Stomach (tissue), 9 donors: ENCODE measurements around the gene DENND1B. TPM values are rescaled to one million over a fixed set of nuclear protein-coding genes. Genes with fewer than 3 reads are reported as not detected.

ENCODE experiments used
- DNase-seq, 2 donors: peaks; one replicate each; pipeline versions ENCODE4 v3.0.0 to v3.0.0-alpha.2; 2013 to 2019
- H3K27ac ChIP-seq, 5 donors: fragments of 200-600 bp in 4 of 5; sonication (generic) in 4 of 5; one replicate each; pipeline ENCODE4 v1.5.1; 2013 to 2019; ENCODE audit warnings: mild to moderate bottlenecking in 1 of 5, moderate library complexity in 1 of 5
- H3K27me3 ChIP-seq, 3 donors: fragments of 200-600 bp; sonication (generic); one replicate each; pipeline ENCODE4 v1.5.1; 2017 to 2019; ENCODE audit warnings: mixed run types in 1 of 3
- H3K36me3 ChIP-seq, 4 donors: fragments of 200-600 bp; sonication (generic); 1 replicate in 3 of 4; 2 replicates in 1 of 4; pipeline ENCODE4 v1.5.1; 2016 to 2019
- H3K4me1 ChIP-seq, 4 donors: fragments of 200-600 bp; sonication (generic); one replicate each; pipeline ENCODE4 v1.5.1; 2016 to 2019
- H3K4me3 ChIP-seq, 4 donors: fragments of 200-600 bp; sonication (generic) in 3 of 4; one replicate each; pipeline ENCODE4 v1.5.1; 2016 to 2019; ENCODE audit warnings: mild to moderate bottlenecking in 1 of 4
- H3K9me3 ChIP-seq, 4 donors: fragments of 200-600 bp; sonication (generic); one replicate each; pipeline ENCODE4 v1.5.1; 2016 to 2019
- EP300 ChIP-seq: sonication (generic); formaldehyde crosslinking; IDR thresholded peaks from one replicate; pipeline ENCODE4 v1.6.1; 2017; ENCODE audit warnings: antibody characterized with exemption
- POLR2A ChIP-seq, 4 donors: fragments of 450-650 bp; IDR thresholded peaks; one replicate each; pipeline ENCODE4 v1.6.1; 2016; ENCODE audit warnings: antibody characterized with exemption in 4 of 4, control low read depth in 2 of 4, mild to moderate bottlenecking in 1 of 4, moderate library complexity in 1 of 4
- POLR2AphosphoS5 ChIP-seq, 3 donors: sonication (generic); formaldehyde crosslinking; IDR thresholded peaks; one replicate each; pipeline ENCODE4 v1.6.1; 2016; ENCODE audit warnings: antibody characterized with exemption in 3 of 3
- WGBS, 5 donors: extraction: QIAGEN DNeasy Blood & Tissue Kit in 3 of 5; methylation state at CpG; one replicate each; pipeline versions ENCODE4 v1.1.5 to v1.1.7; 2013 to 2018; 5-methylcytosine and 5-hydroxymethylcytosine counted together
- intact Hi-C: fragments of 100-400 bp; cut with DNase I; formaldehyde crosslinking; loops from one replicate; pipeline ENCODE4 v1.15.1; 2023; ENCODE audit warnings: low total_unique reads
- polyA plus RNA-seq, 3 donors: library from polyadenylated mRNA; stranded (reverse); fragments of 200-250 nt; gene quantifications; one replicate each; pipeline ENCODE4 v1.2.3, GENCODE V29; 2013
- total RNA-seq, 5 donors: library from RNA; depleted of rRNA; stranded (reverse); fragments of >200 nt; gene quantifications; one replicate each; pipeline versions ENCODE4 v1.1.0 to v1.2.3, GENCODE V29; 2014 to 2016
- TF ChIP-seq, protein P1 (sequence below), 7 experiments: fragments of 450-650 bp in 4 of 7; fragments of 200-600 bp in 3 of 7; sonication (generic) in 3 of 7; IDR thresholded peaks; one replicate each; pipeline ENCODE4 v1.5.1; 2016 to 2019; ENCODE audit warnings: antibody characterized with exemption in 7 of 7, control low read depth in 2 of 7, mild to moderate bottlenecking in 1 of 7
- donor health status: healthy with polysubstance abuse.
- donor health status: Bipolar disorder and iron deficiency.
- donor health status: healthy.

The DENND1B gene
- total and polyA plus RNA-seq, 8 donors = 2.9 to 435 (median 13.7) TPM

DNA sequence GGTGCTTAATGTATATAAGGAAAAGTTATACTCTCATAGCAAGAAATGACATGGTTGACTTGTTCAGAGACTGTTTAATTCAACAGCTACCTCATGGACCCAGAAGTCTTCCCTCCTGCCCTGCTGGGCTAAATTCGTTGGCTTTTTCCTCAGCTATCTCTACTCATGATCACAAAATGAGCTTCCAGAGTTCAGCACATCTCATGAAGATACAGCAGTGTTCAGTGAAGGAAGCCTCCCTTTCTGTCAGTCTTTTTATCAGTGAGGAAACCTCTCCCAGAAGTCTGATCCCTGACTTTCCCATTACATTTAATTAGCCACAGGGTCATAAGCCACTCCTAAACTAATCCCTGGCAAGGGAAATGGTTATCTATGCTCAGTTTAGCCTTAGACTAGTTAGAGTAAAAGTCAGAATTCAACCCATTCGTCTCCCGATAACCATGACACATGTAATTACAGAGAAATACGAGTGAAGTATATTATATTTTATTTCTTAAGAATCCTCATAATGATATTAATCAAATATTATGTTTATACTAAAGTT lies 97.5 kb downstream of the DENND1B start:
- Histone ChIP-seq H3K27me3 (no peaks in the 10 kb centered on the region), H3K9me3 (no peaks in the 10 kb centered on the region), H3K36me3 (no peaks in the 10 kb centered on the region), H3K4me3 (no peak overlapping the region), H3K27ac (no peak overlapping the region), H3K4me1 (peaks cover 0 to 21% (median 7%) of the 10 kb centered on the region in 4 donors)
- WGBS, 5 donors = 84 to 88% (median 88%) methylated on average over 4 of the region's 4 CpGs
- TF ChIP-seq POLR2AphosphoS5 (IDR thresholded peaks at IDR 0.05) (no peak), POLR2A (IDR thresholded peaks at IDR 0.05) (no peak), EP300 (no peak)
- TF ChIP-seq, protein P1, sequence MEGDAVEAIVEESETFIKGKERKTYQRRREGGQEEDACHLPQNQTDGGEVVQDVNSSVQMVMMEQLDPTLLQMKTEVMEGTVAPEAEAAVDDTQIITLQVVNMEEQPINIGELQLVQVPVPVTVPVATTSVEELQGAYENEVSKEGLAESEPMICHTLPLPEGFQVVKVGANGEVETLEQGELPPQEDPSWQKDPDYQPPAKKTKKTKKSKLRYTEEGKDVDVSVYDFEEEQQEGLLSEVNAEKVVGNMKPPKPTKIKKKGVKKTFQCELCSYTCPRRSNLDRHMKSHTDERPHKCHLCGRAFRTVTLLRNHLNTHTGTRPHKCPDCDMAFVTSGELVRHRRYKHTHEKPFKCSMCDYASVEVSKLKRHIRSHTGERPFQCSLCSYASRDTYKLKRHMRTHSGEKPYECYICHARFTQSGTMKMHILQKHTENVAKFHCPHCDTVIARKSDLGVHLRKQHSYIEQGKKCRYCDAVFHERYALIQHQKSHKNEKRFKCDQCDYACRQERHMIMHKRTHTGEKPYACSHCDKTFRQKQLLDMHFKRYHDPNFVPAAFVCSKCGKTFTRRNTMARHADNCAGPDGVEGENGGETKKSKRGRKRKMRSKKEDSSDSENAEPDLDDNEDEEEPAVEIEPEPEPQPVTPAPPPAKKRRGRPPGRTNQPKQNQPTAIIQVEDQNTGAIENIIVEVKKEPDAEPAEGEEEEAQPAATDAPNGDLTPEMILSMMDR (IDR thresholded peaks at IDR 0.05) = no peak
- no peak for DNase-seq
- intact Hi-C loops = no loop called here

DNA sequence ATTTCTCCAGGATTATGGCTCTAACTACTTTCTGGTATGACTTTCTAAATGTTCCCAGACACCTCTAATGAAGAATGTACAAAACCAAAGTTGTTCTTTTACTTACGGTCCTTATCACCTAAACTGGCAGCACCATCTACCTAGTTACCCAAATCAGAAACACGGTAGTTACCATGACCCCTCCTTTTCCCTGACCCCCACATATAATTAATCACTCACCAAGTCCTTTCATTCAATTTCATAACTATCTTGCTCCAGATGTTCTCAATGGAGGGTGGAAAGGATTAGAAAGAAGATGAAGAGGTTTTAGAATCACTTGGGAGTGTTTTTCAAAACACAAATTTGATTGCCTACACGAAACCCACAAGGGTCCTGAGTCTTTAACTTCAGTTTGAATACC lies 98.0 kb downstream of the DENND1B start:
- Histone ChIP-seq H3K4me1 (peaks cover 0 to 21% (median 7%) of the 10 kb centered on the region in 4 donors), H3K9me3 (no peaks in the 10 kb centered on the region), H3K4me3 (no peak overlapping the region), H3K36me3 (no peaks in the 10 kb centered on the region), H3K27me3 (no peaks in the 10 kb centered on the region), H3K27ac (no peak overlapping the region)
- TF ChIP-seq POLR2A (IDR thresholded peaks at IDR 0.05) (no peak), EP300 (no peak)
- TF ChIP-seq, protein P1 (IDR thresholded peaks at IDR 0.05) = no peak
- 58 to 82% (median 66%) methylated on average over 3 of the region's 3 CpGs for WGBS, 5 donors
- intact Hi-C loops = no loop called here
- DNase-seq = no peak

DNA sequence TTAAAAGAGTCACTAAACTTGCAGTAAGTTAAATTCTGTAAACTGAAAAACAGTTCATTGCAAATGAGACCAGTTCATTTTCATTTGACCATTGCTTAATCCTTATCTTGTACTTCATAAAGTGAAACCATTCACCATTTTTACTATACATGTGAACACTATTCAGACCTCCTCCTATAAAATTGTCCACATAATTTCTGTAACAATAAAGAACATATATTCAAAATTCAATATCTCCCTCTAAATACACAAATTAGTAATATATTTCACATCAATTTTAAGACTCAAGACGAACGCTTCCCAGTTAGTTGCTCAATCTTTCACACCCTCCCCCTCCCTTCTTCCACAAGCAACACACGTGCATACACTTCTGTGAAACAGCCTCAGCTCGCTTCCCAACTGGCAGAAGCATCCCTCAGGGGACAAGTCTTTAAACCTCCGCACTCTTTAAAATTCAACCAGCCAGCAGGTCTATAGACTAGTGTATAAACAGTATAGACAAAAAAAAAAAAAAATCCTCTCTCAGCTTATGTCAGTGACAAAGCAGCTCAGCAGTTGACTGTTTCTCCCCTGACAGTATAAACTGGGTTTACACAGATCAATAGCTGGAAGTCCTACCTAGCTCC lies 99.6 kb downstream of the DENND1B start:
- Histone ChIP-seq H3K4me3 (peak overlapping the region in 2 of 4 donors; percentile 15 to 18), H3K27ac (no peak overlapping the region)
- intact Hi-C loops = no loop called here

DNA sequence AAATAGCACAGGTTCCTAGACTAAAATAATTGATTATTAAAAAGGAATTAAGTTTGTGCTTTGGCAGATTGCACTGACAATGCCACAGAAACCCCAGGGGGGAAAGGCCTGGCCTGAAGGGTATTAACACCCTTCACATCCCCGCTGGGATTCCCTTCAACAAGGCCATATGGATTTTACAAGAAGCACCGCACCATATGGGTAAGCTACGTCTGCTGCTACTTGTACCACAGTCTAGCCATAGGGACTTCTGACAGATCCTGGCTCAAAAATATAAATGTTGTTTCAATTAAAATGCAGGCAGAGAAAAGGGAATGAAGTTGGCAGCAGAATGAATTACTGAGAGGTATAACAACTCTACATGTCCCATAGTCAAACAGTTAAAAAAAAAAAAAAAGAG lies 101.0 kb downstream of the DENND1B start:
- no peak overlapping the region for H3K4me3 ChIP-seq
- TF ChIP-seq POLR2AphosphoS5 (IDR thresholded peaks at IDR 0.05) = no peak
- 92 to 96% (median 95%) methylated on average over 3 of the region's 3 CpGs for WGBS, 5 donors
- DNase-seq = no peak
- no peak overlapping the region for H3K27ac ChIP-seq
- no peaks in the 10 kb centered on the region for H3K27me3 ChIP-seq
- peaks cover 0 to 21% (median 7%) of the 10 kb centered on the region in 4 donors for H3K4me1 ChIP-seq
- no peaks in the 10 kb centered on the region for H3K36me3 ChIP-seq
- intact Hi-C loops = no loop called here
- H3K9me3 ChIP-seq = no peaks in the 10 kb centered on the region

More for the DNA sequence above, 99.6 kb downstream of the DENND1B start:
- WGBS, 5 donors = 45 to 54% (median 49%) methylated on average over 5 of the region's 5 CpGs
- H3K36me3 ChIP-seq = no peaks in the 10 kb centered on the region
- peaks cover 0 to 21% (median 7%) of the 10 kb centered on the region in 4 donors for H3K4me1 ChIP-seq
- DNase-seq = peak in 1 of 2 donors; percentile 34
- TF ChIP-seq EP300 = no peak
- no peak for TF ChIP-seq POLR2A (IDR thresholded peaks at IDR 0.05)
- TF ChIP-seq, protein P1 (IDR thresholded peaks at IDR 0.05) = no peak
- no peaks in the 10 kb centered on the region for H3K27me3 ChIP-seq
- H3K9me3 ChIP-seq = no peaks in the 10 kb centered on the region

DNA sequence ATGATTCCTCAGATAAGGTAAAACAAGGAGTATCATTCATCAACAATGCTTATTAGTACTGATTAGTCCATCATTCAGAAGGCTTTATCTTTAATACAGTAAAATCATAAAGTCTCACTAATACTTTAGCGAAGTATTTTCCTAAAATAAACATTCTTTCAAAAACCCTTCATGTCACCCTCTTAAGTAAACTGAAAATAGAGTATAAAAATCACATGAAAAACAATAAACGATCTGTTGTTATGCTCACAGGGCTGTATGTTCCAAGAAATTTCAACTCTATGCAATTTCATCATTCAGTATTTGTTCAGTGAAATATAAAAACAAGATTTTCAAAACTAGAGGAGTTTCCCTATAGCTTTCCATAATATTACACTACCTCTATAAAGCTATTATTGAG lies 102.0 kb downstream of the DENND1B start:
- intact Hi-C loops = no loop called here
- H3K27ac ChIP-seq = no peak overlapping the region
- 78 to 87% (median 86%) methylated on average over 2 of the region's 2 CpGs for WGBS, 5 donors
- TF ChIP-seq EP300 = no peak
- no peak overlapping the region for H3K4me3 ChIP-seq
- H3K9me3 ChIP-seq = no peaks in the 10 kb centered on the region
- H3K27me3 ChIP-seq = no peaks in the 10 kb centered on the region
- no peak for DNase-seq
- peaks cover 0 to 21% (median 7%) of the 10 kb centered on the region in 4 donors for H3K4me1 ChIP-seq
- H3K36me3 ChIP-seq = no peaks in the 10 kb centered on the region
